ENCODE data around the gene GRAP2. TPM values are rescaled to one million over a fixed set of nuclear protein-coding genes. Genes with fewer than 3 reads are reported as not detected.

GRAP2 gene
- total RNA-seq, 6 donors from 2014 or later = 3.2 to 22.0 (median 7.2) TPM

DNA sequence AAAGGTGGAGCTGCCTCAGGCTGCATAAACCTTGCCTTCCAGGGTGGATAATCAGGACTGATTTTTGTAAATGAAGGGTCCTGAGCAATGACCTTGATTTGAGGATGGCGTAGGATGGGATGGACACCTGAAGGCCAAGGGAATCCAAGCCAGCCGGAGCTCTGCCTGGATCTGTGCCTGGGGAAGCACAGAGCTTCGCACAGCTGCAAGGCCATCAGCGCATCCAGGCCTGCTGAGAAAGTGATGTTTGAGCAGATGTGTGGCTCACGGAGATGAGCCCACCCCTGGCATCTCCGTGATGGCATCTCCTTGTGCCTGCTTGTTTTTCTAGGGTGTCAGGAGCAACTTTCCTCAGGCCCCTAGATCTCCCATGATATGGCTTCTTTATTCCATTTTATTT lies 117.2 kb downstream of the GRAP2 start:
- H3K4me3 ChIP-seq = no peak overlapping the region
- H3K36me3 ChIP-seq = no peaks in the 10 kb centered on the region
- no peaks in the 10 kb centered on the region for H3K9me3 ChIP-seq
- ATAC-seq (ENCODE audit: low FRiP score in 2 of 2) = no peak
- TF ChIP-seq POLR2A (IDR thresholded peaks at IDR 0.05) (no peak), EP300 (IDR thresholded peaks at IDR 0.05) (no peak), POLR2AphosphoS5 (IDR thresholded peaks at IDR 0.05) (no peak)
- TF ChIP-seq, protein P1, sequence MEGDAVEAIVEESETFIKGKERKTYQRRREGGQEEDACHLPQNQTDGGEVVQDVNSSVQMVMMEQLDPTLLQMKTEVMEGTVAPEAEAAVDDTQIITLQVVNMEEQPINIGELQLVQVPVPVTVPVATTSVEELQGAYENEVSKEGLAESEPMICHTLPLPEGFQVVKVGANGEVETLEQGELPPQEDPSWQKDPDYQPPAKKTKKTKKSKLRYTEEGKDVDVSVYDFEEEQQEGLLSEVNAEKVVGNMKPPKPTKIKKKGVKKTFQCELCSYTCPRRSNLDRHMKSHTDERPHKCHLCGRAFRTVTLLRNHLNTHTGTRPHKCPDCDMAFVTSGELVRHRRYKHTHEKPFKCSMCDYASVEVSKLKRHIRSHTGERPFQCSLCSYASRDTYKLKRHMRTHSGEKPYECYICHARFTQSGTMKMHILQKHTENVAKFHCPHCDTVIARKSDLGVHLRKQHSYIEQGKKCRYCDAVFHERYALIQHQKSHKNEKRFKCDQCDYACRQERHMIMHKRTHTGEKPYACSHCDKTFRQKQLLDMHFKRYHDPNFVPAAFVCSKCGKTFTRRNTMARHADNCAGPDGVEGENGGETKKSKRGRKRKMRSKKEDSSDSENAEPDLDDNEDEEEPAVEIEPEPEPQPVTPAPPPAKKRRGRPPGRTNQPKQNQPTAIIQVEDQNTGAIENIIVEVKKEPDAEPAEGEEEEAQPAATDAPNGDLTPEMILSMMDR (IDR thresholded peaks at IDR 0.05) = no peak
- 96 to 97% methylated on average over 6 of the region's 6 CpGs for WGBS, 2 donors
- no peaks in the 10 kb centered on the region for H3K4me1 ChIP-seq
- no peaks in the 10 kb centered on the region for H3K27me3 ChIP-seq
- DNase-seq = no peak
- H3K27ac ChIP-seq = no peak overlapping the region

DNA sequence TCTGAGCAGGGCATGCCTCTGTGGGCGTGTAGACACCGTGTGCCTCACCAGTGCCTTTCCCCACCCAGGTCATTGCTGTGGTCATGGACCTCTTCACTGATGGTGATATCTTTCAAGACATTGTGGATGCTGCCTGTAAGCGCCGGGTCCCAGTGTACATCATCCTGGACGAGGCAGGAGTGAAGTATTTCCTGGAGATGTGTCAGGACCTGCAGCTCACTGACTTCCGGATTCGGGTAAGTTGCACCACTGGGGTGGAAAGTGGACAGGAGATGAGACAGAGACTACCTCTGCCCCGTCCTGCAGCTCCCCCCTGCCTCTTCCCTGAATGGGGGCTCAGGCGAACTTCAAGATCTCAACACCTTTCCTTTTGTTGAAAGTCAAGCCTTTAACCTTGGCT lies 118.2 kb downstream of the GRAP2 start:
- Histone ChIP-seq H3K4me1 (no peaks in the 10 kb centered on the region), H3K27me3 (no peaks in the 10 kb centered on the region), H3K36me3 (no peaks in the 10 kb centered on the region), H3K4me3 (no peak overlapping the region), H3K9me3 (no peaks in the 10 kb centered on the region), H3K27ac (no peak overlapping the region)
- ATAC-seq (ENCODE audit: low FRiP score in 2 of 2) (no peak), DNase-seq (no peak)
- TF ChIP-seq EP300 (IDR thresholded peaks at IDR 0.05) = no peak
- TF ChIP-seq POLR2A (IDR thresholded peaks at IDR 0.05) = no peak
- TF ChIP-seq, protein P1 (IDR thresholded peaks at IDR 0.05) = no peak
- TF ChIP-seq POLR2AphosphoS5 (IDR thresholded peaks at IDR 0.05) = no peak
- WGBS, 2 donors = 76 to 83% methylated on average over 6 to 9 of the region's 9 CpGs

DNA sequence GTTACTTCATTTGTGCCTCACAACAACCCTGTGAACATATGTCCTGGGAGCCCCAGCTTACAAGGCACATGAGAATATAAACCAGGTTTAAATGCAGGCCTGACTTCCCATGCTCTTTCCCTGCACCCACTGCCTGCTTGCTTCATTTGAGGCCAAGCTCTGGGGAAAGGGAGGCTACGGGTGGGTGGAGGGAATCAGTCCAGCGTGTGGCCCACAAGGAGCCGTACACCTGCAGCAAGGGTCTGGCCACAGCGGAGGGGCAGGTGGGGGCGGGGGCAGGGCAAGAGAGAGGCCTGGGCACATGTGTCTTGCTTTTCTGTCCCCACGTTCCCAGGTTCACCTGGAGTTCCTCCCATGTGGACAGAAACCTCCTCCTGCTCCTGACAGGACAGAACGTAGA lies 120.1 kb downstream of the GRAP2 start:
- 85 to 91% methylated on average over 6 to 7 of the region's 7 CpGs for WGBS, 2 donors
- H3K27ac ChIP-seq = no peak overlapping the region
- H3K36me3 ChIP-seq = no peaks in the 10 kb centered on the region
- H3K4me1 ChIP-seq = peaks cover 5 to 8% (median 6%) of the 10 kb centered on the region in 4 donors
- TF ChIP-seq POLR2AphosphoS5 (IDR thresholded peaks at IDR 0.05) (no peak), EP300 (IDR thresholded peaks at IDR 0.05) (no peak), POLR2A (IDR thresholded peaks at IDR 0.05) (no peak)
- TF ChIP-seq, protein P1 (IDR thresholded peaks at IDR 0.05) = no peak
- no peak overlapping the region for H3K4me3 ChIP-seq
- no peak for DNase-seq
- H3K9me3 ChIP-seq = no peaks in the 10 kb centered on the region
- no peaks in the 10 kb centered on the region for H3K27me3 ChIP-seq
- no peak for ATAC-seq (ENCODE audit: low FRiP score in 2 of 2)

DNA sequence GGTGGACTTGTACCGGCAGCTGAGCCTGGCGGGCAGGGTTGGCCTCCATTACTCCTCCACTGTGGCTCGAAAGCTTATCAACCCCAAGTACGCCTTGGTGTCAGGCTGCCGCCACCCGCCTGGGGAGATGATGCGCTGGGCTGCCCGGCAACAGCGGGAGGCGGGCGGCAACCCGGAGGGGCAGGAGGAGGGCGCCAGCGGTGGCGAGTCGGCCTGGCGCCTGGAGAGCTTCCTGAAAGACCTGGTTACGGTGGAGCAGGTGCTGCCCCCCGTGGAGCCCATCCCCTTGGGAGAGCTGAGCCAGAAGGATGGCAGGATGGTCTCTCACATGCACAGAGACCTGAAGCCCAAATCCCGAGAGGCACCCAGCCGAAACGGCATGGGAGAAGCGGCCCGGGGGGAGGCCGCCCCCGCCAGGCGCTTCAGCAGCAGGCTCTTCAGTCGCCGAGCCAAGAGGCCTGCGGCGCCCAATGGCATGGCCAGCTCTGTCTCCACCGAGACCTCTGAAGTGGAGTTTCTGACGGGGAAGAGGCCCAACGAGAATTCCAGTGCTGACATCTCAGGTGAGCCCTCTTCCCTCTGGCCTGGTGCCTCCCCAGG lies 120.6 kb downstream of the GRAP2 start:
- DNase-seq = peak in 1 of 2 donors; percentile 77
- Histone ChIP-seq H3K4me1 (peaks cover 5 to 8% (median 6%) of the 10 kb centered on the region in 4 donors), H3K27ac (no peak overlapping the region), H3K27me3 (no peaks in the 10 kb centered on the region), H3K9me3 (no peaks in the 10 kb centered on the region), H3K4me3 (no peak overlapping the region), H3K36me3 (no peaks in the 10 kb centered on the region)
- TF ChIP-seq POLR2AphosphoS5 (IDR thresholded peaks at IDR 0.05) = no peak
- TF ChIP-seq EP300 (IDR thresholded peaks at IDR 0.05) = no peak
- no peak for TF ChIP-seq POLR2A (IDR thresholded peaks at IDR 0.05)
- TF ChIP-seq, protein P1 (IDR thresholded peaks at IDR 0.05) = no peak
- no peak for ATAC-seq (ENCODE audit: low FRiP score in 2 of 2)
- 89 to 92% methylated on average over 15 to 33 of the region's 34 CpGs for WGBS, 2 donors
